Activated naive CD8-positive, alpha-beta T cell treated with anti-CD3 and anti-CD28 coated beads for 36 hours (primary cell): ENCODE measurements around the gene DSC3. TPM values are rescaled to one million over a fixed set of nuclear protein-coding genes. Genes with fewer than 3 reads are reported as not detected.

ENCODE experiments used
- DNase-seq: peaks from one replicate; pipeline ENCODE4 v3.0.0; 2021
- H3K27ac Mint-ChIP-seq: one replicate; pipeline ENCODE4 v1.8.0; 2022; ENCODE audit warnings: mild to moderate bottlenecking, moderate library complexity, mixed read lengths
- H3K27me3 Mint-ChIP-seq: one replicate; pipeline ENCODE4 v1.8.0; 2022; ENCODE audit warnings: mild to moderate bottlenecking, mixed read lengths
- H3K36me3 Mint-ChIP-seq: one replicate; pipeline ENCODE4 v1.8.0; 2021; ENCODE audit warnings: mild to moderate bottlenecking, mixed read lengths
- H3K4me1 Mint-ChIP-seq: one replicate; pipeline ENCODE4 v1.8.0; 2021; ENCODE audit warnings: mixed read lengths
- H3K4me3 Mint-ChIP-seq: one replicate; pipeline ENCODE4 v1.8.0; 2022; ENCODE audit warnings: mild to moderate bottlenecking, moderate library complexity, mixed read lengths
- H3K9me3 Mint-ChIP-seq: one replicate; pipeline ENCODE4 v1.8.0; 2022; ENCODE audit warnings: mixed read lengths
- total RNA-seq, 2 experiments: library from RNA; stranded (reverse); gene quantifications; one replicate each; pipeline ENCODE4 v1.2.3, GENCODE V29; 2021

Gene DSC3
- total RNA-seq, 2 experiments from 2014 or later = 0.46 to 0.56 TPM

DNA sequence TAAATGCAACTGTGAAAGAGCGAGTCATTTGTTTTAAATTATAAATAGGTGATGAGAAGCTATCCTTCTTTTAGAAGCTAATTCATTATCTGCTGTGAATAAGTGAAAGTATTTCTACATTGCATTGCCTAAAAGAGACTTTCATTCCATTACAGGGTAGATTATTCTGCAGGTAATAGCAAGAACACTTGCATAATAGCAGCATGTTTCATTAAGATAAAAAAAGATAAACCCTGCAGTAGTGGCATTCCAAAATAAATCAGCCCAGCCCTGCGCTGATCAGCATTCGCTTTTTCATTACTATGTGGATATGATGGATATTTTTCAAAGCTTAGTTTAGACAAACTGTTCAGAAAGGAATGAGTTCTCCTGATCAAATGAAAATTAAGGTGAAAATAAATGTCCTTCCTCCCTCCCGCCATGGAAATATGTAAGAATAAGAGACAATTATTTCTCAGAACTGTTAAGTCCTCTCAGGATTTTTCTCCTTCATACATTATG is 72.8 kb downstream of the DSC3 start:
- H3K4me1 Mint-ChIP-seq = no peaks in the 10 kb centered on the region
- no peaks in the 10 kb centered on the region for H3K9me3 Mint-ChIP-seq
- DNase-seq = no peak
- no peak overlapping the region for H3K4me3 Mint-ChIP-seq
- H3K27me3 Mint-ChIP-seq = peaks cover 8% of the 10 kb centered on the region
- H3K27ac Mint-ChIP-seq = no peak overlapping the region
- no peaks in the 10 kb centered on the region for H3K36me3 Mint-ChIP-seq

DNA sequence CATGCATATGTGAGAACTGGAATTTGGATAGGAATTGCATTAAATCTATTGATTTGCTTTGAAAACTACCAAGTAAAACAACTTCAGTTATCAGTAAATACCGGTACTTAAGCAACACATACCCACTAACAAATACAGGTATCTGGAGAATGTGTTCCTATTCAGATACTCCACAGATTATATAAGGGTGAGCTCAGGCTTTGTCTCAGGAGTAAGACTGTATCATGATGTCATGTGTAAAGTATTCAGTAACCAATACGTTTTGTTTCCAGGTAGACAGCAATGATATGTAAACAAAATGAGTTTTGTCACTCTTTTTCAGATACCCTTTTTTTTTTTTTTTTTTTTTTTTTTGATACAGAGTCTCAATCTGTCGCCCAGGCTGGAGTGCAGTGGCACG is 74.8 kb downstream of the DSC3 start:
- H3K4me3 Mint-ChIP-seq = no peak overlapping the region
- H3K9me3 Mint-ChIP-seq = no peaks in the 10 kb centered on the region
- DNase-seq = no peak
- no peak overlapping the region for H3K27ac Mint-ChIP-seq
- peaks cover 8% of the 10 kb centered on the region for H3K27me3 Mint-ChIP-seq
- H3K4me1 Mint-ChIP-seq = no peaks in the 10 kb centered on the region
- no peaks in the 10 kb centered on the region for H3K36me3 Mint-ChIP-seq

DNA sequence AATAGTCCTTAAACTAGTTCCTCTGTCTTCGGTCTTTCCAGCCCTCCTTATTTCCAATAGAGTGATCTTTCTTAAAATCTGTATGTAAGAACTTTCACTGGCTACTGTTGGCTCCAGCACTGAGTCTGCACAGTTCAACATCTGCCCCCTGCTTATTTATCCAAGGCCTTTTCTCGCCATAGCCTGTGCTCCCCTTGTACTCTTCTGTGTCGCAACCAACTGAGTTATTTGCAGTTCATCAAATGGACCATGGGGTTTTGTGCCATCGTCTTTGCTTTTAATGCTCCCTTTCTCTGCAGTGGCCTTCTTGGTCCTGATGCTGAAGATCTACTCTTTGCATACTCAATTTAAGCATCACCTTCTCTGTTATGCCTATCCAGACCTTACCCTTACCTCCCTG is 77.3 kb downstream of the DSC3 start:
- Mint-ChIP-seq H3K36me3 (no peaks in the 10 kb centered on the region), H3K4me1 (no peaks in the 10 kb centered on the region), H3K4me3 (no peak overlapping the region), H3K27ac (no peak overlapping the region), H3K27me3 (peaks cover 6% of the 10 kb centered on the region), H3K9me3 (no peaks in the 10 kb centered on the region)
- DNase-seq = no peak

DNA sequence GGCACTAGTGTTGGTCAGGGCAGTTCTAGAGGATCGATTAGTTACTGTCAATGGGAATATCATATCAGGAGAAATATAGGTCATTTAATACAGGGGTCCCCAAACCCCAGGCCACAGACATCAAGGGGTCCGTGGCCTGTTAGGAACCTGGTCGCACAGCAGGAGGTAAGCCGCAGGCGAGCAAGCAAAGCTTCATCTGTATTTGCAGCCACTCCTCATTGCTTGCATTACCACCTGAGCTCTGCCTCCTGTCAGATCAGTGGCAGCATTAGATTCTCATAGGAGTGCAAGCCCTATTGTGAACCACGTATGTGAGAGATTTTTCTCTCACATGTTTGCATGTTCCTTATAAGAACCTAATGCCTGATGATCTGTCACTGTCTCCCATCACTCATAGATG is 81.9 kb downstream of the DSC3 start:
- Mint-ChIP-seq H3K4me1 (no peaks in the 10 kb centered on the region), H3K9me3 (no peaks in the 10 kb centered on the region), H3K4me3 (no peak overlapping the region), H3K36me3 (no peaks in the 10 kb centered on the region), H3K27ac (no peak overlapping the region), H3K27me3 (peaks cover 4% of the 10 kb centered on the region)
- DNase-seq = no peak

DNA sequence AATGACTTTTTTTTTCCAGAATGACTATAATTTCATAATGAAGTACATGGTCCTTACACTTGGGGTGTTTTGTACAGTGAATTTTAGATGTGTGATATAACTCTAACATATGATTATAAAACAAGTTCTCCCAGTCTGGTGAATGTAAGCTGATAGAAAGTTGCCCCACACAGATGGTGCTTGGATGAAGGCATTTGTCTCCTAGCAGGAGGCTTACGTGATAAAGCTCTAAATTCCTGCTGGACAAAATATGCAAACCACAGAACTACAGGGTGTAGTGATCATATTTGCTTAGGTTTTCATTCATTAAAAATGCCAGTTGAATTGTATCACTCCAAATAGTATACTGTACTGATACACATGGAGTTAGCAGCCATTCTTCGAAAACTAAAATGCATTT is 85.5 kb downstream of the DSC3 start:
- Mint-ChIP-seq H3K4me3 (no peak overlapping the region), H3K4me1 (no peaks in the 10 kb centered on the region), H3K27ac (no peak overlapping the region), H3K9me3 (no peaks in the 10 kb centered on the region), H3K36me3 (no peaks in the 10 kb centered on the region), H3K27me3 (peaks cover 4% of the 10 kb centered on the region)
- DNase-seq = no peak

DNA sequence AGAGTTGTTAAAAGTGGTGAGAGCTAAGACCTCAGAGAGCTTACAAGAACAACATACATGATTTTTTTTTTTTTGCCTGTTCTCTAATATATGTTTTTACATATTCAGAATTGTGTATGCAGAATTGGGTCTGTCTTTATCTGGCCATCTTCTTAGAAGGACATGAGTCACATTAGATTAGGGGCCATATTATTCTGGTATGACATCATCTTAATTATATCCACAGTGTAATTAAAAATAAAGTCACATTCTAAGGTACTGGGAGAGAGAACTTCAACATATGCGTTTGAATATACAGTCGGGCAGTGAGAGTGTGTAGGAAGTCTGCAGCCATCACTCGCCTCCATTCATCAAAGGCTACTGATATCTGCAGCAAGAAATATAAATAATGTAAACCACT is 88.3 kb downstream of the DSC3 start:
- Mint-ChIP-seq H3K4me1 (no peaks in the 10 kb centered on the region), H3K4me3 (no peak overlapping the region), H3K27ac (no peak overlapping the region), H3K36me3 (no peaks in the 10 kb centered on the region), H3K27me3 (peaks cover 4% of the 10 kb centered on the region), H3K9me3 (no peaks in the 10 kb centered on the region)
- DNase-seq = no peak

DNA sequence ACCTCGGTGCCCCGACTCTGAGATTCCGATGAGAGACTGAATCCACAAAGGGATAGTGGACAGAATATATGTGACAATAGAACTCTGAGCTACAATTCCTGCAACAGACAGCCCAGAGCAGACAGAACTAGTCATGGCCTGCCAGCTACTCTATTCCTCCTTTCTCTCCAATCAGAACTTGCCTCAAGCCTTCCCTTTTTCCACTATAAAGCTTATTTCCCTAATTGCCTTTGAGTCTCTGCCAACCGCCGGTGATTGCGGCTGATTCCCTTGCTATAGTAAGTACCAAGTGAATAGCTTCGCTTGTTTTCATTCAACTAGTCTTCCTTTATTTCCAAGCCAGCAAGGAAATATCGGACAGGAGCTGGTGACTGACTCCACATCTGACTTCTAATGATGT is 96.8 kb downstream of the DSC3 start:
- no peaks in the 10 kb centered on the region for H3K27me3 Mint-ChIP-seq
- no peak for DNase-seq
- H3K36me3 Mint-ChIP-seq = no peaks in the 10 kb centered on the region
- H3K4me3 Mint-ChIP-seq = no peak overlapping the region
- no peak overlapping the region for H3K27ac Mint-ChIP-seq
- no peaks in the 10 kb centered on the region for H3K4me1 Mint-ChIP-seq
- H3K9me3 Mint-ChIP-seq = peaks cover 6% of the 10 kb centered on the region

DNA sequence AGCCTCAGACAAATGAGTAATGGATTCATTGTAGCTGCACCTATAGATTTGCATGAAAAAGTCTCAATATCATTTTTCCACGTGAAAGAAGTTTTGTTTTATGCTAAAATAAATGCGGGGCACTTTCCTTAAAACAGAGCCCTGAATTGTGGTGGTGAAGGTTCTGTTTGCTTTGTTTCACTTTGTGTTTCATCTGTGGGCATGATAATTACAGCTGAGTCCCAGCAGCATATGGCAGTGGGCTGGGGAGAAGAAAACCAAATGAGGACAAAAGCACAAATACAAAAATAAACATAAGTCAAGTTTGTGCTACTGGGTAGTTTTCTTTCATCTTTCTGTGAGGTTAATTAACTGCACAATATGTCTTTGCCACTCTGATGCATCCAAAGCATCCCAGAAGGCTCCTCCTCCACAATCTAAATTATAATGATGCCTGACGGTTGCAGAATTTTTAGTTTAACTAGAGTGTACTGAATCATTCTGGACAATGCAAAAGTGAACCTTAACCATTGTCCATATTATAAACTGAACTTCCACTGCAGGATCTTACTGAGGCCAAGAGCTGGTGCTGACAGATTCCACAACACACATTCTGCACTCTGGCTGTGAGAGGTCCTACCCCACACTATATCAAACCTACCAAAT is 97.6 kb downstream of the DSC3 start:
- no peaks in the 10 kb centered on the region for H3K36me3 Mint-ChIP-seq
- no peak overlapping the region for H3K27ac Mint-ChIP-seq
- H3K27me3 Mint-ChIP-seq = no peaks in the 10 kb centered on the region
- no peak overlapping the region for H3K4me3 Mint-ChIP-seq
- H3K9me3 Mint-ChIP-seq = peaks cover 6% of the 10 kb centered on the region
- DNase-seq = no peak
- H3K4me1 Mint-ChIP-seq = no peaks in the 10 kb centered on the region

DNA sequence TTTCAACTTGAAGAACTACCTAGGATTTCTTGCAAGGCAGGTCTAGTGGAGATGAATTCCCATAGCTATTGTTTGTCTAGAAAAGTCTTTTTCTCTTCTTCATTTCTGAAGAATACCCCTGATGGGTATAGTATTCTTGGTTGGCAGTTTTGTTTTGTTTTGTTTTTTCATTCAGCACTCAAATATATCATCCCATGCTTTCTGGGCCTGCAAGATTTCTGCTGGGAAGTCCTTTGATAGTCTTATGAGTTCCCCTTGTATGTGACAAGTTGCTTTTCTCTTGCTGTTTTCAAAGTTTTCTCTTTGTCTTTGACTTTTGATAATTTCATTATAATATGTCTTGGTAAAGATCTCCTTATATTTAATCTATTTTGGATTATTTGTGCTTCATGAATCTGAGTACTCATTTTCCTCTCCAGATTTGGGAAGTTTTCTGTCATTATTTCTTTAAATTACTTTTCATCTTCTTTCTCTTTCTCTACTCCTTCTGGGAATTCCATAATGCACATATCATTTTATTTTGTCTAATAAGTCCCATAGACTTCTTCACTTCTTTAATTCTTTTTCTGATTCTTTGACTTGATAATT is 101.5 kb downstream of the DSC3 start:
- Mint-ChIP-seq H3K4me1 (no peaks in the 10 kb centered on the region), H3K36me3 (no peaks in the 10 kb centered on the region), H3K27me3 (no peaks in the 10 kb centered on the region), H3K27ac (no peak overlapping the region), H3K9me3 (peaks cover 6% of the 10 kb centered on the region), H3K4me3 (no peak overlapping the region)
- DNase-seq = no peak

Other genes starting within 250 kb of the DSC3 start
- under 1 TPM; 0.14 to 0.26 TPM for gene DSC2, start 59.7 kb upstream of the DSC3 start, total RNA-seq
- gene DSC1, start 120.1 kb upstream of the DSC3 start, total RNA-seq = 1 to 10 TPM in 1 of 2 experiments, under 1 TPM in 1; 0.93 to 1.1 TPM